ENCODE results near the gene TCP10L. TPM values are rescaled to one million over a fixed set of nuclear protein-coding genes. Genes with fewer than 3 reads are reported as not detected.

TCP10L gene
- total RNA-seq, 1 donor from 2014 or later, result 0.06 TPM

GRCh38 chr21:32576011-32576410 is 9.3 kb downstream of the TCP10L start:
- DNase-seq (ENCODE audit: low read depth), result no peak
- H3K4me3 ChIP-seq (ENCODE audit: low read depth, low read length), result no peak overlapping the region
- no peak for TF ChIP-seq CTCF (conservative IDR thresholded peaks at IDR 0.05; ENCODE audit: low read depth, low read length)

GRCh38 chr21:32574946-32575925 is 10.1 kb downstream of the TCP10L start:
- no peak for TF ChIP-seq CTCF (conservative IDR thresholded peaks at IDR 0.05; ENCODE audit: low read depth, low read length)
- no peak overlapping the region for H3K4me3 ChIP-seq (ENCODE audit: low read depth, low read length)
- no peak for DNase-seq (ENCODE audit: low read depth)

GRCh38 chr21:32572574-32573420 is 12.5 kb downstream of the TCP10L start:
- H3K4me3 ChIP-seq (ENCODE audit: low read depth, low read length), result no peak overlapping the region
- TF ChIP-seq CTCF (conservative IDR thresholded peaks at IDR 0.05; ENCODE audit: low read depth, low read length), result no peak
- no peak for DNase-seq (ENCODE audit: low read depth)

GRCh38 chr21:32570456-32570855 is 14.9 kb downstream of the TCP10L start:
- no peak overlapping the region for H3K4me3 ChIP-seq (ENCODE audit: low read depth, low read length)
- TF ChIP-seq CTCF (conservative IDR thresholded peaks at IDR 0.05; ENCODE audit: low read depth, low read length), result no peak

GRCh38 chr21:32569261-32570230 is 15.8 kb downstream of the TCP10L start:
- peak overlapping the region; percentile 67 for H3K4me3 ChIP-seq (ENCODE audit: low read depth, low read length)
- DNase-seq (ENCODE audit: low read depth), result peak; percentile 23
- peak; percentile 93 for TF ChIP-seq CTCF (conservative IDR thresholded peaks at IDR 0.05; ENCODE audit: low read depth, low read length)

More at GRCh38 chr21:32570456-32570855, 14.9 kb downstream of the TCP10L start:
- no peak for DNase-seq (ENCODE audit: low read depth)

- H3K4me3 ChIP-seq (ENCODE audit: low read depth, low read length), result no peak overlapping the region
- TF ChIP-seq CTCF (conservative IDR thresholded peaks at IDR 0.05; ENCODE audit: low read depth, low read length), result no peak
- no peak for DNase-seq (ENCODE audit: low read depth)
Observed at GRCh38 chr21:32567626-32568025, 17.7 kb downstream of the TCP10L start.
